K562 (cell line): ENCODE results near the gene GATA2. TPM values are rescaled to one million over a fixed set of nuclear protein-coding genes. Genes with fewer than 3 reads are reported as not detected.

Experiments
- DMBX1 ChIP-seq: fragments of 250-450 bp; sonication (Bioruptor Pico); IDR thresholded peaks from 2 replicates; pipeline ENCODE4 v1.8.0; 2022; ENCODE audit warnings: inconsistent platforms, mild to moderate bottlenecking, moderate library complexity, borderline replicate concordance
- E2F4 ChIP-seq: sonication (generic); formaldehyde crosslinking; IDR thresholded peaks from 2 replicates; pipeline ENCODE4 v1.8.0; 2022; ENCODE audit warnings: mild to moderate bottlenecking, low read depth, missing genetic modification reagents
- HOXB6 ChIP-seq: fragments of 250-450 bp; sonication (Bioruptor Pico); IDR thresholded peaks from 2 replicates; pipeline ENCODE4 v1.5.1; 2022; ENCODE audit warnings: mild to moderate bottlenecking, borderline replicate concordance
- ILK ChIP-seq: fragments of 450-650 bp; IDR thresholded peaks from 2 replicates; pipeline ENCODE4 v1.6.1; 2016; ENCODE audit warnings: missing genetic modification characterization, low read depth, mild to moderate bottlenecking, missing compliant biosample characterization, moderate library complexity, borderline replicate concordance
- MED1 ChIP-seq: sonication (generic); formaldehyde crosslinking; IDR thresholded peaks from 2 replicates; pipeline ENCODE4 v1.8.1; 2023; ENCODE audit warnings: missing genetic modification reagents, borderline replicate concordance
- NR2C1 ChIP-seq, 2 experiments: fragments of 450-650 bp; IDR thresholded peaks; 2 replicates each; pipeline ENCODE4 v1.6.1; 2017; ENCODE audit warnings: mild to moderate bottlenecking in 2 of 2, antibody characterized with exemption in 1 of 2, inconsistent platforms in 1 of 2, missing compliant biosample characterization in 1 of 2, missing genetic modification characterization in 1 of 2
- POLR2A ChIP-seq: fragments of 450-650 bp; conservative IDR thresholded peaks from 2 replicates; pipeline ENCODE4 v1.6.1; 2016
- POLR2G ChIP-seq: fragments of 200-400 bp; formaldehyde crosslinking; IDR thresholded peaks from 2 replicates; pipeline ENCODE4 v1.6.1; 2017; ENCODE audit warnings: low read depth, mild to moderate bottlenecking, antibody characterized with exemption, low read length, moderate library complexity
- RFX5 ChIP-seq: IDR thresholded peaks from 2 replicates; pipeline ENCODE4 v1.6.1; 2011; ENCODE audit warnings: low read depth, mild to moderate bottlenecking, improper control_type of control experiment, low read length
- RNF2 ChIP-seq: sonication (generic); IDR thresholded peaks from 2 replicates; pipeline ENCODE4 v1.6.1; 2016
- SMC3 ChIP-seq: conservative IDR thresholded peaks from 2 replicates; pipeline ENCODE4 v1.6.1; 2011; ENCODE audit warnings: low read depth, low read length, improper control_type of control experiment; ENCODE audit not compliant: insufficient read depth
- XRCC4 ChIP-seq: IDR thresholded peaks from one replicate; pipeline ENCODE4 v1.6.1; 2011; ENCODE audit not compliant: insufficient read depth, insufficient read length; ENCODE audit errors: extremely low read depth
- ZBTB40 ChIP-seq, 2 experiments: fragments of 450-650 bp in 1 of 2; sonication (generic) in 1 of 2; formaldehyde crosslinking in 1 of 2; IDR thresholded peaks; 2 replicates each; pipeline versions ENCODE4 v1.7.1 to v1.9.0; 2016 to 2022; ENCODE audit warnings: inconsistent platforms in 1 of 2, mild to moderate bottlenecking in 1 of 2, missing genetic modification reagents in 1 of 2
- ZNF695 ChIP-seq: fragments of 450-650 bp; formaldehyde crosslinking; IDR thresholded peaks from 2 replicates; pipeline ENCODE4 v1.4.0; 2020; ENCODE audit warnings: mild to moderate bottlenecking, moderate library complexity
- ZNF740 ChIP-seq, 3 experiments: fragments of 200-800 bp in 1 of 3; sonication (Bioruptor generic) in 1 of 3; sonication (generic) in 1 of 3; formaldehyde crosslinking in 1 of 3; IDR thresholded peaks; 2 replicates each; pipeline versions ENCODE4 v1.6.1 to v1.8.0; 2016 to 2022; ENCODE audit warnings: mild to moderate bottlenecking in 2 of 3, missing compliant biosample characterization in 2 of 3, missing genetic modification characterization in 2 of 3, missing genetic modification reagents in 1 of 3
- polyA plus RNA-seq, 8 experiments: library from polyadenylated mRNA; depleted of rRNA in 4 of 8; stranded (reverse) in 5 of 8; unstranded in 3 of 8; fragments of >200 nt; fragmentation: Nextera tagmentation in 2 of 8; fragmentation: Illumina TruSeq in 1 of 8; extraction: Ambion mirVana in 2 of 8; extraction: Trizol in 1 of 8; gene quantifications; 2 replicates each; pipeline versions ENCODE4 v1.2.1 to v1.2.3, GENCODE V29; 2011 to 2014; ENCODE audit warnings: inconsistent platforms in 1 of 8, missing spikeins in 1 of 8
- total RNA-seq, 7 experiments: library from RNA; depleted of rRNA in 6 of 7; stranded (reverse); fragments of >200 nt in 6 of 7; fragmentation: Illumina TruSeq in 2 of 7; extraction: Trizol in 2 of 7; gene quantifications; 2 replicates each; pipeline versions ENCODE4 v1.2.1 to v1.2.3, GENCODE V29; 2011 to 2021; ENCODE audit warnings: low replicate concordance in 1 of 7

Gene GATA2
- total and polyA plus RNA-seq, 9 of the 15 experiments (the other 6 are each of a cell fraction or from before 2014, with no cell fraction given): 8.5 to 218 (median 50.8) TPM

- TF ChIP-seq E2F4 (CRISPR knock-in tag) (no peak), XRCC4 (no peak), DMBX1 (CRISPR knock-in tag) (no peak), SMC3 (no peak), POLR2A (peak; percentile 2; the same call in 1 of the 2 replicates), POLR2G (peak; percentile 75), RNF2 (no peak), ZNF695 (CRISPR knock-in tag) (no peak), HOXB6 (CRISPR knock-in tag) (no peak), ZNF740 (CRISPR knock-in tag; IDR thresholded peaks at IDR 0.05) (peak; percentile 62; the same call in 1 of the 2 replicates), ZNF740 (tag; IDR thresholded peaks at IDR 0.05) (no peak), NR2C1 (IDR thresholded peaks at IDR 0.05) (no peak), NR2C1 (tag; IDR thresholded peaks at IDR 0.05) (no peak), MED1 (CRISPR knock-in tag) (no peak), ILK (tag) (no peak), ZBTB40 (IDR thresholded peaks at IDR 0.05) (no peak), ZBTB40 (CRISPR knock-in tag; IDR thresholded peaks at IDR 0.05) (no peak), RFX5 (no peak)
Measured at GRCh38 chr3:128481438-128481942, 11.5 kb downstream of the GATA2 start (continued).
